Esophagus squamous epithelium (tissue), 5 donors: ENCODE data around the gene ARHGEF1. TPM values are rescaled to one million over a fixed set of nuclear protein-coding genes. Genes with fewer than 3 reads are reported as not detected.
A peak's percentile ranks its signal among the peaks of the same experiment; 100 is the strongest.

Experiments used
- DNase-seq: peaks from one replicate; lab custom pipeline; 2025; lab: John Stamatoyannopoulos, UW
- H3K27ac ChIP-seq, 4 donors: fragments of 200-600 bp; sonication (generic); one replicate each; pipeline ENCODE4 v1.5.1; 2016 to 2019; ENCODE audit warnings: mild to moderate bottlenecking in 1 of 4
- H3K27me3 ChIP-seq, 4 donors: fragments of 200-600 bp; sonication (generic); 1 replicate in 3 of 4; 2 replicates in 1 of 4; pipeline versions ENCODE4 v1.5.1 to v1.6.0; 2017 to 2021; ENCODE audit warnings: antibody characterized with exemption in 1 of 4
- H3K36me3 ChIP-seq, 3 donors: fragments of 200-600 bp; sonication (generic); one replicate each; pipeline ENCODE4 v1.5.1; 2016 to 2019
- H3K4me1 ChIP-seq, 3 donors: fragments of 200-600 bp; sonication (generic); one replicate each; pipeline ENCODE4 v1.5.1; 2017 to 2019
- H3K4me3 ChIP-seq, 4 donors: fragments of 200-600 bp; sonication (generic); 1 replicate in 3 of 4; 2 replicates in 1 of 4; pipeline ENCODE4 v1.5.1; 2016 to 2019; ENCODE audit warnings: mild to moderate bottlenecking in 2 of 4, moderate library complexity in 1 of 4
- H3K9me3 ChIP-seq, 3 donors: fragments of 200-600 bp; sonication (generic); one replicate each; pipeline ENCODE4 v1.5.1; 2016 to 2019
- POLR2A ChIP-seq, 4 donors: fragments of 450-650 bp; IDR thresholded peaks; one replicate each; pipeline ENCODE4 v1.6.1; 2017; ENCODE audit warnings: antibody characterized with exemption in 4 of 4, mild to moderate bottlenecking in 4 of 4, moderate library complexity in 3 of 4
- WGBS, 2 donors: methylation state at CpG; one replicate each; pipeline ENCODE4 v1.1.5; 2018; 5-methylcytosine and 5-hydroxymethylcytosine counted together
- intact Hi-C: fragments of 100-400 bp; cut with DNase I; formaldehyde crosslinking; loops from one replicate; pipeline ENCODE4 v1.15.0; 2022
- total RNA-seq, 4 donors: library from RNA; depleted of rRNA; stranded (reverse); fragments of >200 nt; gene quantifications; one replicate each; pipeline ENCODE4 v1.1.0, GENCODE V29; 2016
- TF ChIP-seq, protein P1 (sequence below), 6 experiments: fragments of 450-650 bp in 4 of 6; fragments of 200-600 bp in 2 of 6; sonication (generic) in 2 of 6; IDR thresholded peaks; one replicate each; pipeline ENCODE4 v1.5.1; 2016 to 2019; ENCODE audit warnings: antibody characterized with exemption in 6 of 6, mild to moderate bottlenecking in 4 of 6, moderate library complexity in 4 of 6
- donor health status: DM: yes; HTN: yes; CAD: no.

ARHGEF1 gene
- total RNA-seq, 4 donors from 2014 or later, result 31.0 to 59.5 (median 56.2) TPM

DNA sequence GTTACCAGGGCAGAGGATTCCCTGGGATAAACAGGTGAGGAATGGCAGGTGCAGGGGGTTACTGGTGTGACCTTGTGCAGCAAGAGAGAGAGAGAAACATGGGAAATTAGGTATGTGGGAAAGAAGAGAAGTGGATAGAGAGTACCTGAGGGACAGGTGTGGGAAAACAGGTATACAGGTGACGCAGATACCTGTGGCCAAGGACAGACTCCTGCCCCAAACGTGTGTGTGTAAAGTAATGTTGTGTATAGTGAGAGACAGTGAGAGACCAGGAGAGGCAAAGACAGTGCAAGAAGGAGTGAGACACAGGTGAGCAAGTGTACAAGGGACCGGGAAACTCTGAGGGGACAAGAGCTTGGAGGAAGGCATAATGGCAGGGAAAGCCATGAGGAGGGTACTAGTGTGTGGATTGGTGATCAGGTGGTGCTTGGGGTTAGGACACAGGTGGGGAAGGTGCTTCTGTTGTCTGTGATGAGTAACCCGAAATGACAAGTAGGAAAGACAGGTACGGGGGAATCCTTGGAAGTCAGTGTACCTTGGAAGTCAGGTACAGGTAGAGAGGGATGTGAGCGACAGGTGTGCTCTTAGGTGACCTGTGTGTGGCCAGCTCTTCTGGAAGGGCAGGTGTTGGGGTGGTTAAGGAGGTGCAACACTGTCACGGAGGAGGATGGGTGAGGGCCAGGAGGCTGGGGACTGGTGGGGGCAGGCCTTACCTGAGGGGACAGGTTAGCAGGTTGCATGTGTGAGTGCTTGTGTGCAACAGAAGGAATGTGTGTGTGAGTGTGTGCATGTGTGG, 42.4 kb downstream of the ARHGEF1 start:
- Histone ChIP-seq H3K36me3 (no peaks in the 10 kb centered on the region), H3K27me3 (peaks cover 26 to 100% (median 61%) of the 10 kb centered on the region in 4 donors), H3K4me1 (peaks cover 14 to 21% (median 19%) of the 10 kb centered on the region in 3 donors), H3K9me3 (no peaks in the 10 kb centered on the region), H3K4me3 (no peak overlapping the region), H3K27ac (no peak overlapping the region)
- TF ChIP-seq, protein P1, sequence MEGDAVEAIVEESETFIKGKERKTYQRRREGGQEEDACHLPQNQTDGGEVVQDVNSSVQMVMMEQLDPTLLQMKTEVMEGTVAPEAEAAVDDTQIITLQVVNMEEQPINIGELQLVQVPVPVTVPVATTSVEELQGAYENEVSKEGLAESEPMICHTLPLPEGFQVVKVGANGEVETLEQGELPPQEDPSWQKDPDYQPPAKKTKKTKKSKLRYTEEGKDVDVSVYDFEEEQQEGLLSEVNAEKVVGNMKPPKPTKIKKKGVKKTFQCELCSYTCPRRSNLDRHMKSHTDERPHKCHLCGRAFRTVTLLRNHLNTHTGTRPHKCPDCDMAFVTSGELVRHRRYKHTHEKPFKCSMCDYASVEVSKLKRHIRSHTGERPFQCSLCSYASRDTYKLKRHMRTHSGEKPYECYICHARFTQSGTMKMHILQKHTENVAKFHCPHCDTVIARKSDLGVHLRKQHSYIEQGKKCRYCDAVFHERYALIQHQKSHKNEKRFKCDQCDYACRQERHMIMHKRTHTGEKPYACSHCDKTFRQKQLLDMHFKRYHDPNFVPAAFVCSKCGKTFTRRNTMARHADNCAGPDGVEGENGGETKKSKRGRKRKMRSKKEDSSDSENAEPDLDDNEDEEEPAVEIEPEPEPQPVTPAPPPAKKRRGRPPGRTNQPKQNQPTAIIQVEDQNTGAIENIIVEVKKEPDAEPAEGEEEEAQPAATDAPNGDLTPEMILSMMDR (IDR thresholded peaks at IDR 0.05), result no peak
- TF ChIP-seq POLR2A (IDR thresholded peaks at IDR 0.05), result no peak
- no peak for DNase-seq
- intact Hi-C loops, result no loop called here
- 30 to 47% methylated on average over 7 of the region's 7 CpGs for WGBS, 2 donors

DNA sequence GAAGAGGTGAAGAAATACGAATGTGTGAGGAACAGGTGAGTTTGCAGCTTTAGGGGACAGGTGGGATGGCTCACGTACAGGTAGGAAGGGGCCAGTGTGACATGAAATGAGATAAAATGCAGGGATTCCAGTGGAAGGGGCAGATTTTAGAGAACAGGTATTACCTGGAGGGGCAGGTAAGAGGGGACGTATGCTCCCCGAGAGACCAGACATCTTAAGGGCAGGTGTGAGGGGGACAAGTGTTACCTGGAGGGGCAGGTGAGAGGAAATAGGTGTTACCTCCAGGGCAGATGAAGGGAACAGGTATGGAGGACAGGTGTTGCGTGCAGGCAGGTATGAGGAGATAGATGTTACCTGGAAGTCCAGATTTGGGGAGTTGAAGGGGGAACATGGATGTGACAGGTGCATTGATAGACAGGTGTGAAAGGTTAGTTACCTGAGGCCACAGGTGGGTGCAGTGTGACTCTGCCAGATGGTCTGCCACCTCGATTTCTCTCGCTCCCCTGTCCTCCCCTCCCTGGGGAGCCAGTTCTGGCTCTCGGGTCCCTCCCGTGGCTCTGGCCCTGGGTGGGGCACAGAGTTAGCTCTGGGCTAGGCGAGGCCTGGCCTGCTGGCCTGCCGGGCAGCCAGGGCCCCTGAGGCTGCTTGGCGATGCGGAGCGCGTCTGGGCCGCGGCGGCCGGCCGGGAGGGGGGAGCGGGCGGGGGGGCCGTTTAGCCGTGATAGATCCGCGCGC, 43.2 kb downstream of the ARHGEF1 start:
- Histone ChIP-seq H3K9me3 (no peaks in the 10 kb centered on the region), H3K4me3 (no peak overlapping the region), H3K36me3 (no peaks in the 10 kb centered on the region), H3K27ac (no peak overlapping the region), H3K27me3 (peaks cover 29 to 100% (median 62%) of the 10 kb centered on the region in 4 donors), H3K4me1 (peaks cover 14 to 21% (median 19%) of the 10 kb centered on the region in 3 donors)
- TF ChIP-seq POLR2A (IDR thresholded peaks at IDR 0.05), result no peak
- TF ChIP-seq, protein P1 (IDR thresholded peaks at IDR 0.05), result no peak
- no peak for DNase-seq
- intact Hi-C loops, result no loop called here
- WGBS, 2 donors, result 38 to 45% methylated on average over 14 to 16 of the region's 27 CpGs

DNA sequence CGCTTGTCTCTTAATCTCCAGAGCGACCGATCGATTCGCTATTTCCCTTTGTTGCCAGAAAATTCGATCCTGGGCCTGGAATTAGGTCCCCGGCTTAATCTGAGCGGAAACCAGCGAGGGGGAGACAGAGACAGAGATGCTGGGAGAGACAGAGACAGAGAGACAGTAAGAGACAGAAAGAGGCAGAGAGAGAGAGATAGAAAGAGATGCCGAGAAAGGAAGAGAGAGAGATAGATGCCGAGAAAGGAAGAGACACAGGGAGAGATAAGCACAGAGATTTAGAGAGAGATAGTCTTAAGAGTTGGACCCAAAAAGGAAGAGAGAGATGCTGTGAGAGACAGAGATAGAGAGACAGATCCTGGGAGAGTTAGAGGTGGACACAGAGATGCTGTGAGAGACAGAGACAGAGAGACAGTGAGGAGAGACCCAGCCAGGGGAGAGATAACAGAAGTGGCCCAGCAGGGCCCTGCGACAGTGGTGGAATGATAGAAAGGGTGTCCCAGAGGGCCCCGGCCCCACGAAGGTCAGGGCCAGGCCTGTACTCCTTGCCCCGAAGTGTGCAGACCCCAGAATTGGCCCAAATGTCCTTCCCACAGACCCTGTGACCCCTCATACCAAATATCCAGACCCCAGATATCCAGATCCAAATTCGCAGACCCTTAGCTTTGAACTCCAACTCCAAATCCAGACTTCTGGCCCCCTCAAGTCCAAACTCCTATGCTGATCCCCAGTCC, 43.9 kb downstream of the ARHGEF1 start:
- H3K36me3 ChIP-seq, result no peaks in the 10 kb centered on the region
- no peak overlapping the region for H3K27ac ChIP-seq
- TF ChIP-seq, protein P1 (IDR thresholded peaks at IDR 0.05), result no peak
- no peak for TF ChIP-seq POLR2A (IDR thresholded peaks at IDR 0.05)
- peaks cover 35 to 100% (median 61%) of the 10 kb centered on the region in 4 donors for H3K27me3 ChIP-seq
- intact Hi-C loops, result no loop called here
- WGBS, 2 donors, result 50 to 54% methylated on average over 16 of the region's 16 CpGs
- no peak overlapping the region for H3K4me3 ChIP-seq
- H3K9me3 ChIP-seq, result no peaks in the 10 kb centered on the region
- H3K4me1 ChIP-seq, result peaks cover 14 to 21% (median 19%) of the 10 kb centered on the region in 3 donors
- no peak for DNase-seq

DNA sequence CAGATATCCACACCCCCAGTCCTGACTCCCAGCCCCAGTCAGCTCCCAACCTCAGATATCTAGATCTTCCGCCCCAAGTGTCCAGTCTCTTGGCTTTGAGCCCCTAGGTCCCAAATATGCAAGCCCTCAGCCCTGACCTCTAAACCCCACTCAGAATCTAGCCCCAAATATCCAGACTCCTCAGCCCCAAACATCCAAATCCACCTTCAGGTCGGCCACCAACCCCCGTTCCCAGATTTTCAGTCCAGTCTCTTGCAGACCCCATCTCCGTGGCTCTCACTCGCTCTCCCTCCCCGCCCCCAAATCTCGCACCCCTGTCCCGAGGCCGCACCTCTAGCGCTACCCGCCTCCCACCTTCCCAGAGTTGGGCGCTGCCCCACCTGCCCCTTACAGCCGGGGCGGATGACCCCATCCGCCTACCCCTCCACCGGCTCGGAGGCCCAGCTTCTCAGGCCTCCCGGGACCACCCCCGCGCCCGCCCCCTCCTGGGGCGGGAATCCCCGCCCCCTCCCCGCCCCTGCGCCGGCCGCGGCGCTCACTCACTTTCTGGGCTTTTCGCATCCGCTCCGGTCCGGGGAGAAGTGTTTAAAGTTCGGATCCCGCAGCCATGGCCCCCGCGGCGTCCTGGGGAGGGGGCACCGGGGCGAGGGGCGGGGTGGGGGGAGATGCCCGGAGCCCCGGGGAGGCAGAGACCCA, 44.7 kb downstream of the ARHGEF1 start:
- Histone ChIP-seq H3K36me3 (no peaks in the 10 kb centered on the region), H3K4me1 (peaks cover 14 to 21% (median 19%) of the 10 kb centered on the region in 3 donors), H3K27ac (no peak overlapping the region), H3K4me3 (peak overlapping the region; percentile 16 to 69 (median 40)), H3K27me3 (peaks cover 39 to 100% (median 60%) of the 10 kb centered on the region in 4 donors), H3K9me3 (no peaks in the 10 kb centered on the region)
- no peak for DNase-seq
- TF ChIP-seq POLR2A (IDR thresholded peaks at IDR 0.05), result no peak
- TF ChIP-seq, protein P1 (IDR thresholded peaks at IDR 0.05), result no peak
- intact Hi-C loops, result no loop called here
- 16 to 18% methylated on average over 10 to 15 of the region's 43 CpGs for WGBS, 2 donors
